ENCODE measurements around the gene ADORA3.
"Not testable (repeated sequence)": the region's sequence is repeated elsewhere in the genome, so short reads cannot be mapped to it uniquely, and the experiment has no call there.

The ADORA3 gene

DNA sequence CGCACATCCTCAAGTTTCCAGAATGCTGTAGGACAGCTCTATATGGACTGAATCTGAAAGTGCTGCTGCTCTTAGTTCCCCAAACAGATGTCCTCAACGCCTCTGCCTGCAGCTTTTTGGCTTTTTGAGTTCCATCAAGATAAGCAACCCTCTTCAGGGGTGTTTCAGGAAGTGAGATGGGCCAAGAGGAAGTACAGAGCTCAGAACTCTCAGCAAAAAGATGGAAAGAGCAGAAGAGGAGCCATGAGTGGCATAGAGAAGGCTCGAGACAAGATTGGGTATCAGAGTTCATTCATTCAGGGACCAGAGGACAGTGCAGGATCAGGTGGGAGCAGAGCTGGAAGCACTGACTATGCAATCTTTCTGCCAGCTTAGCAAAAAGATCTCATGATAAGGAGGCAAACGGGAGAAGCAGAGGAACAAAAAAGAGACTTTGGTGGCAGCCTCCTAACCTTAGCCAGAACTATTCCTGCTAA lies at the start of gene ADORA3, which contains the start of gene TMIGD3:
ADORA3 (minus strand) TSS at position 49 of the 476 bp plus-strand sequence. CDS start 279 bp downstream, outside the sequence.
TMIGD3 (minus strand) TSS at position 49 of the 476 bp plus-strand sequence. CDS start 279 bp downstream, outside the sequence.
- FAIRE-seq: no peak

DNA sequence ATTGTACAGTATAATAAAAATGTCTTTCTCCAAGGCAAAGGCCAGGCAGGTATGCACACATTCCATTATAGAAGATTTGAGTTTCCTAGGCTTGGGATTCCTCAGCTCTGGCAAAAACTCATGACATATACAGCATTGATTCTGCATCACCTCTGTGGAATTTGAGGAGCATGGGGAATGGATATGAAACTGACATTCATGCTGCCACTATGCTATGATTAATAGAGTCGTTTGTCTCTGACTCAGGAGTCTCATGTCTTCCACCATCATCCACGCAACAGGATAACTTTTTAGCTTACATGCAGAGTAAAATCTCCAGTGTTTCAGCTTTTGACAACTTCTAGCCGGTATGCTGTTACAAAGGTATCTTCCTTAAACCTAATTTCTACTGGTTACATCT lies 49.8 kb upstream of the ADORA3 start:
- FAIRE-seq: no peak

DNA sequence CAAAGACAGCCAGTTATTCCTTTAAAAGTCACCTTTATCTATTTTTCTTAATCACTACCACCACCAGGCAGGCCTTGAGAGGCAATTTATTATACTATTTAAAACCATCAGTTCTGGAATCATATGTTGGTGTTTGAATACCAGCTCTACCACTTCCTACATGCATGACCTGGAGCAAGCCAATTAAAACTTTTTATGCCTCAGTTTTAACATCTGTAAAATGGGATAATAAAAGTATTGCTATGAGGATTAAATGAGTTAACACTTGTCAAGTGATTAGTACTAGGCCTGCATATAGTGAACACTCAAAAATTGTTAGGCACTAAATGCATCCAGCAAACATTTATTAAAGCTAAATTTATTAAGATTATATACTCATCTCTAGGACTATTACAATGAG lies 49.2 kb upstream of the ADORA3 start:
- no peak for FAIRE-seq

DNA sequence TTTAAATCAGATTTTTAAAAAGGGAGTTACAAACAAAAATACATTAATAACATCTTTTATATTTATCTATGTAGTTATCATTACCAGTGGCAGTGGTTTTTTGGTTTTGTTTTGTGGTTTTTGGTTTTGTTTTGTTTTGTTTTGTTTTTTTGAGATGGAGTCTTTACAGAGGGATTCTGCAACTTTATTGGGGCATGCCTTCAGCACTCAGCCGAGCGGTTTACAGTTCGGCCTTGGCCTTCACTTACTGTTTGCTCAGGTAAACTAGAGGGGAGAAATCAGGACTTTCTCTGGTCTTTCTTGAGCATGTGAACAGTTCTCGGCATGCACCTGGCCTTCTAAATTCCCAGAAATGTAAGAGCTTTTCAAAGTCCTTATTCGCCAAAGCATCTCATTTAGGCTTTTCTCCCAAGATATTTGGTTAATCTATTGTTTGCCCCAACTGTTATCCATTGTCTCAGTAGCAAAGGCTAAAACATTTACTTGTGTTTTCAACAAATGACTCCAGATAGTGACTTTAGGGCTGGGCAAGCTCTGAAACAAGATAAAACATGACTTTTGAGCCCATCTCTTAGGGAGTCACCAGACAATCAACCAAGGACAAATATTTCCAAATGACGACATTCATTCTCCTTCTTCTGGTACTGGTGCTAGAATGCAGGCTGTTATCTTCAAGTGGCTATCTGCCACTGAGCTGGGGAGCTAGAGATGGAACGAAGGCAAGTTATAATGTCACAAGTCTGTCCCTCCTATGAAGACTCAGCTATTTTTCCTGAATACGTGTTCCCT lies 48.4 kb upstream of the ADORA3 start:
- no peak for FAIRE-seq

DNA sequence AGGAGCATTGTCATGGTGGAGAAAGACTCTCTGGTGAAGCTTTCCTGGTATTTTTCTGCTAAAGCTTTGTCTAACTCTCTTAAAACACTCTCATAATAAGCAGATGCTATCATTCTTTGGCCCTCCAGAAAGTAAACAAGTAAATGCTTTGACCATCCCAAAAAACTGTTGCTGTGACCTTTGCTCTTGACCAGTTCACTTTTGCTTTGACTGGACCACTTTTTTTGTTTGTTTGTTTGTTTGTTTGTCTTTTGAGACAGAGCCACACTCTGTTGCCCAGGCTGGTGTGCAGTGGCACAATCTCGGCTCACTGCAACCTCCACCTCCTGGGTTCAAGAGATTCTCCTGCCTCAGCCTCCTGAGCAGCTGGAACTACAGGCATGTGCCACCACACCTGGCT lies 44.4 kb upstream of the ADORA3 start:
- not testable (repeated sequence) for FAIRE-seq

DNA sequence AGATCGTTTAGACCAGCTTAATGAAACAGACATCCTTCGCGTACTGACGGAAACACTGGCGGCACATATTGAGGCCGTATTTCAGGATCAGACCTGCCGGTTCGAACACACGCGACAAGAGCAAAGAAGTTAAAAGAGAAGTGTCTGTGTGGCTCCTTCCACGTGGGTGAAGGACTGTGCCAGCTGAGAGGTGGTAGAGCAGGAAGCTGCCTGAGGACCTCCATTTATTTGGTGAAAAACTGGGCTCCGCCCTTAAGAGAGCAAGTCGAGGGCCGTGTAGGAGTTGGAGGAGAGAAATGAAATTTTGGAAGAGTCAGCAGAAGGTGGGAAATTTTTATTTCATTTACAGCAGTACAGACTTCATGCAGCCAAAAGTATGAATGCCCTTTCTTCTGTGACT lies 38.8 kb upstream of the ADORA3 start:
- no peak for FAIRE-seq

DNA sequence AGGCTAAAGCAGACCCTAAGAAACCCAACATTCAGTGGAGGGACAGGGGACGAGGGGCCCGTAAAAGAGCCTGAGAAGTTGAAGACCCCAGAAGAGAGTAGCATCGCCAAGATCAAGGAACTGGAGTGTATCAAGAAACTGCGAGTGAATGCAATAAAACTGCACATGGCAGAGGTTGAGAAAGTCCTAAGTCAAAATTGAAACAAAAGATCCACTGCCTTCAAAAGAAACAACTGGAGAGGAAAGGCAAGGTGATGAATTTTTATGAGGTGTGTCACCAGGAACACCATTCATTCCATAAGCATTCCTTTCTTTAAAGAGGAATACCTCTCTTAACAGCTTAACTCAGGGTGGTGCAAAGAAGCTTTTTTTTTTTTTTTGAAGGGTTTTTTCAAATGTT lies 38.3 kb upstream of the ADORA3 start:
- FAIRE-seq: no peak

DNA sequence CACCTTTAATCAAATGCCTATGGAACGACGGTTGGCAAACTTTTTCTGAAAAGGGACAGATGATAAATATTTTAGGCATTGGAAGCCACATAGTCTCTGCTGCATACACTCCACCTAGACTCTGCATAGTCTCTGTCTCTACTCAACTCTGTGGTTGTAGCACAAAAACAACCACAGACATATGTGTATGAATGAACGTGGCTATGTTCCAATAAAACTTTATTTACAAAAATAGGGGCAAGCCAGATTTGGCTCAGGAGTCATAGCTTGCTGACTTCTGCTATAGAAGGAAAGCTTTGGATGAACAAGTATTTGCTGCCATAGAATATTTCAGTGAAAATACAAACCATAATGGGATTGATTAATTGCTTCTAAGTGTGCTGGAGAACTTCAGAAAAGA lies 37.5 kb upstream of the ADORA3 start:
- no peak for FAIRE-seq

DNA sequence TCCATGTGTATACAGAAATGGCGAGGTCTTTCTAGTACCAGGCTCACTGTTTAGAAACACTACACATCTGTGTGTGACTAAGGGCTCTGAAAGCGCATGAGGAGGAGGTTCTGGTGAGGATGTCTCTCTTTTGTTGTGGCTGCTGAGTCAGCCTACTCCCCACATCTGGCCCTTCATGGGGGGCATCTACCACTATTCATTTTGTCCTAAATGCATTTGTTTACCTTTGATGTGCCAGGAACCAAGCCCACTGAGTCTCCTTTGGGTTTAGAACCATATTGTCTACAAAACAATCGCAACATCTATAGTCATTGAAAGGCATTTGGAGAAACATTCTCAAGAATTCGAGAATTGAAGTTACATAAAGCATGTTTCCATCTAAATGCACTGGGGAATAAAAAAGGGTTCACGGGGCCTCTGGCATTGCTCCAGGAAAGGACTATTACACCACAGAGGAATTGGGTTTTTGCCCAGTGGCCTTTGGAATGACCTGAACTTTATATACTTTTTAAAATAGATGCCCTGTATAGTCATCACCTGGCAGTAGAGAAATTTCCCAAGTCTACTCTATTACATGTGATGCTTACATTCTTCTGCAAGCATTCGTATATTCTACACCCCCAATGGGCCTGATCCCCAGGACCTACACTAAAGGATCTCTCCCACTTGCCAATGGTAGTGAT lies 35.1 kb upstream of the ADORA3 start:
- no peak for FAIRE-seq

DNA sequence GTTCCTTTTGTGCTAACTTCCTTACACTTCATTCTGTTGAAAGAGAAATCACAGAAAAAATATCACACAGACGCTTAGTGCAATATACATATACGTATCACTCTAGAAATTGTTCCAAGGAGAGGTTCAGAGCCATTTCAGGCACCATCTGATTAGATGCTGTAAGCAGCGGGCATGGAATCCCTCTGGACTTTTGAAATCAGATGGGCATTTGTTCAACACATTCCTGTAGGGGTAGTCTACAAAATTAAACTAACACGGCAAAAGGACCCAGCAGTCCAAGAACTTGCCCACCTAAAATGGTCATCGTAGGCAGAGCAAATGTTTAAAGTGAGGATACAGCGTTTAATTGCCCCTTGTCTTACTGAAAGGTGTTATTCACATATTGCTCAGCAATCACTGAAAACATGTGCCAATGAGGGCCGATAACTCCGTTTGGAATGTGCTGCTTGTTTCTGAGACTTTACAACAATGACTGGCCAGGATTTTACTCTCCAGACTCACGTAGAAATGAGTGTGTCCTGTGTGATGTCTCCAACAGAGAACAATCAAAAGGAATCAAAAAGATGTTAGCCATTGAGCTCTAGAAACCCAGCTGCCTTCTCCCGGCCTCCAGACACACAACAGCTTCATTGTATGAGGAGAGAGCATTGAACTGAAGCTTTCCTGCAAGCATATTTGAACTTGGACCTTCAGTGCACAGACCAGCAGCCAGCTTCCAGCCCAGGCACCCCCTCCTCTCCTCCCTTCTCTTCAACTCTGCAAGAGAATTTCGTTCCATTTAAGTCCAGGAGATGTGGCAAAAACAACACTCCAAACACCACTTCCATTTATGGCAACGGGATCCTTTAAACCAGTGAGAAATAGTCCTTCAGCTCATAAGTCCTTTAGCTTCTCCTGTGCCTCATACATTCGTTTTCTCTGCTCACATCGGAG lies 32.1 kb upstream of the ADORA3 start:
- no peak for FAIRE-seq

DNA sequence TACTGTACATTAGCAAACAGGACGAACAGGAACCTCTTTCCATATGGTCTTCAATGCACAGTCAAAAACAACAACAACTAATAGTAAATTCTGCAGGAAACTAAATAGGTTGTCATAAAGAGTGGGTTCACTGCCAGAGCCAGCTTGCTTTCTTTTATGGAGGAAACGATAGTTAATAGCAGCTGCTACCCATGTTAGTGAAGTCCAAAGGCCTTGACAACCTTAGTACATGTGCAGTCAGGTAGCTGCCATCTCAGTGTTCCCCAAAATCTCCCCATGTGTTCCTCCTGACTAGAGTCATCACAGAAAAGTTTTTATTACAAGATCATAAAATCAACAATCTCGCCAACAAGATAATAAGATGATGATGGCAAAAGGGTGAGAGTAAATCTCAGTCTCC lies 16.6 kb upstream of the ADORA3 start:
- FAIRE-seq: no peak

DNA sequence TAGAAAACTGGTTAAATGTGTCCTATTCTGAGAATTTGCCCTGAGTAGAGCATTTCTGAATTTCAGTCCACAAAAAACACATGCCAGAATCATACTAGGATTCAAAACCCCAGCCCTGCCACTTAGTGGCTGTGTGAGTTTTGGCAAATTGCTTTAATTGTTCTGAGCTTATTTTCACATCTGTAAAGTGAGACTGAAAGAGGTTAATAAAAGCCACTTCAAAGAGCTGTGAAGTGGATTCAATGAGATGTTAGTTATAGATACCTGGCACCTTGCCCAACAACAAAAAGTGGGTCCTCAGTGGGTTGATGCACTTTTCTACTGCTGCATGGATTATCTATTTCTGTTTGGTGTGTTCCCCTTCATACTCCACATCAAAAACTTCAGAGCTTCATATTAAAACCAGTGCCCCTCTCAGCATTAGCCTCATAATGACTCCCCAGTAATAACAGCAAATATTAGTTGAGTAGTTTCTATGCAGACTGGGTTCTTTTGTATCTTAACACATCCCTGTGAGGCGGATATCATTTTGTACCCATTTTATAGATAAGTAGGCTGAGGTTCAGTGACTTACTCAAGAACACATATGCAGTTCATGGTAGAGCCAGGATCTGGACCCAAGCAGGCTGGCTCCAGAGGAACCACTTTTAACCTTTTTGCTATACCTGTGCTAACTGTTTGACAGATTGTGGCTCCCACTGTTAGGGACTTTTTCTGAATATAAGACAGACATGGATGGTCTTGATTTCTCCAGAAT lies 14.2 kb upstream of the ADORA3 start:
- no peak for FAIRE-seq

DNA sequence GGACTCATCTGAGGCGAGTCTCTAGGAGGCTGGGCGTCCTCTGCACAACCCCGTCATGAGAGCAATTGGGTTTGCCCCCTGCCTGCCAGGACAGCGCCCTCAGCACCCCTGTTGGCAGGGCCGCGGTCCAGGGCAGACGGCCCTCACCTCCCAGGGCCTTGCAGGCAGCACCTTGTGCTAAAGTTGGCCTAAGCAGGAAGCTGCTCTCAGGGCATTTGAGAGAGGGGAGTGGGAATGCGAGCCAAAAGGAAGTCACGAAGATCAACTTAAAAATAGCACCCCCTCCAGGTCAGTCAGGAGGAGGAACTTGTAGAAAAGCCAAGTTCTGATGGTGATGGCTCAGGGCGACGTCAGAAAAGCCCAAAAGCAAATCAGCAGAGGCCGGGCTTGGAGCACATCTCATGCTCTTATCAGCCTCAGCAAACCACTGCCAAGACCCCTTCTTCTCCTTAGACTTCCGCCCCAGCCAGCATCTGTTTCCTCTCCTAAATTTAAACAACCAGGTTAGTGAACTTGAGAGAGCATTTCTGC lies 12.6 kb upstream of the ADORA3 start:
- no peak for FAIRE-seq

DNA sequence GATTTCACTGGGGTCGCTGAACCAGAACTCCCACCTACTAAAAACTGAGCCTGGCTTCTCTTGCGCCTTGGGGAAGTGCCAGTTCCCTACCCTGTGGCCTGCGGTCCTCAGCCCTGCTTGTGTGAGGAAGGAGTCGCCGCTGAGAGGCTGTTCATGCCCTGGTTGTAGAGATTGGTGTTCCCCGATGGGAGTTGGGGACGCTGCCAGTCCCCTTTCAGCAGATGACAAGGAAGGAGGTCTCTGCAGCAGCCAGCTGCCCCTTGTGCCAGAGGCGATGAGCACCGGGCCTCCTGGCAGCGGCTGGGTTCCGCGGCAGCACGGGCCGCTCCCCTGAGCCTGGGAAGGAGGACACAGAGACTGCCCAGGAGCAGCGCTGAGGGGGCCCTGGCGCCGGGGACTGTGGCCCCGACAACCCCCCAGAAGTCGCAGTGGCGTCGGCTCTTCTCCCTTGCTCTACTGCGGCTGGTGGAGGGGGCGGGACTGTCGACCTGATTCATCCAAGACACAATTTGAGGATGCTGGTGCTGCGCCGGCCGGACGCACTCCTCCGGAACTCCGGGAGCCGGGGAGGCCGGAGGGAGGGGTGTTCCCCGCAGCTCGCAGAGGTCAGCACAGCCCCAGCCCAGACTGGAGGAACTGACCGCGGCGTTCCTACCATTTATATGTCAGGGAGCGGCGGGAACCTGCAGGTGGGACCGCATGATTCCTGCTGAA lies 12.0 kb upstream of the ADORA3 start:
- FAIRE-seq: no peak

DNA sequence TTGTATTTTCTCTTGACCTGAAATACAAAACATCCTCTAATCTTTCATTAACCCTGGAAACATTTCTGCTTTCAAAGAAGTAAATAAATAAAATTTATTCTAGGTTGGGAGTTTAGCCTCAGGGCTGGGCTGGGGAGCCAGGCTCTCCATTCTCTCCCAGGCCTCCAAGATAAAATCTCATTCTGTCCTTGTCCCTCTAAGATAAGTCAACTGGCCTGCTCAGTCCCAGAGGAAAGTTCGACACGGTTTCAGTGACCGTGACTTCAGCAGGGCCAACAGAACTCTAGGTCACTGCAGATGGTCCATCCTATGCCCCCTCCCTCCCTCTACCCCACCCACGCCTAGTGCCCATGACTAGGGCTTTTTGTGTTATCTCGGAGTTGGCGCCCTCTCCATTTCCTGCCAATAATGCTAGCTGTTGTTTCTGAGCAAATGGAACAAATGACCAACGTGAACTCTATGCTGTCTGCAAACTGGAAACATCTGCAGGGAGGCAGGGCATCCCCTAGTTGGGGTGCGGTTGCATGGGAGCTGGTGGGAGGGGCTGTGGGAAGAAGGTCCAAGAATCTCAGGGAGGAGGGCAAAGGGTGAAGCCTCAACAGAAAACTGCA lies 10.1 kb upstream of the ADORA3 start:
- no peak for FAIRE-seq

DNA sequence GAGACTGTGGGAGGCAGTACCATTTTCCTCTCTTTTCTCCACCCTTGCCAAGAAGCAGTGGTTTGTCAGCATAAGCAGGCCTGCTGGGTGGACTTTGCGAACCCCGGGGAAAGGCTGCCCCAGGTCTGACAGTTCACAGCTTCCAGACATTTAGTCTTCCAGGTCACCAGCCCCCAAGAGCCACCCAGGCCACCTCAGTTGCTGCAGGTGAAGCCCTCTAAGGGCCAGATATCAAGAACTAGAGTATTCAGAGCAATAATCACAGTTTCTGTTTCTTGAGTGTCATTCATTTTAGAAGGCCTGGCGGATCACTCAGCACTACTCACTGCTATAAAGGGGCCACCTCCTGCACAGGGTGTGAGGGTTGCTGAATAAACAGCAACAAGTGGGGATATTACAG lies 9.5 kb upstream of the ADORA3 start:
- FAIRE-seq: no peak

DNA sequence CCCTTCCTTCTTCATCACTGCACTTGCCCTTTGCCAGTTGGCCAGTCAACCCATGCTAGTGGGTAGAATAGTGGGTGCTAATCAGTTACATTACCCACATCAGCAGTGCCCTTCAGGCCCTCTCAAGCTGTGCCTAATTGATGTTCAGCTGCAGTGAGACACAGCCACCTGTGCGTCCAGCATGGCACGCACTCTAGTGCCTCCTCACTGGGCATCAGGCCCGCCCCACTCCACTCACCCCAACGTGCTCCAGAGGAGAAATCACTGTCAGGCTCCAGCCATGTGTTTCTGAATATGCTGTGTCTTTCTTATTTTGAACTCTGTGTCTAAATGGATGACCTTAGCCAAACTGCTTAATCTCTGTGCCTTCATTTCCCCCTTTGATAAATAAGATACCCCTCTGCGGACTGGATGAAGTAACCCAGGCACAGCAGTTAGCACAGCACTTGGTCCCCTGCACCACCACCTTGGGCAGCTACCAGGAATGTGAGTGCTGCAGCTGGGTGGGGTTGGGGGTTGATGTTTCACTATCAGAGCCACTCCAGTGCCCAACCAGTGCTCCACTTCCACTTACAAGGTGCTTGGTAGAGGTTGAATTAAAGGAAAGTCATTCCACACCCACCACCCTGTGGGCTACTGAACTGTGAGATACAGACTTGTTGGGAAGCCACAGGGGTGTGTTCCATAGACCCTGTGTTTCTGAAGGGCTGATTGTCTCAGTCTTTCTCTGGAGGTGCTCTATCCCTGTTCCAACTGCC lies 8.9 kb upstream of the ADORA3 start:
- no peak for FAIRE-seq

DNA sequence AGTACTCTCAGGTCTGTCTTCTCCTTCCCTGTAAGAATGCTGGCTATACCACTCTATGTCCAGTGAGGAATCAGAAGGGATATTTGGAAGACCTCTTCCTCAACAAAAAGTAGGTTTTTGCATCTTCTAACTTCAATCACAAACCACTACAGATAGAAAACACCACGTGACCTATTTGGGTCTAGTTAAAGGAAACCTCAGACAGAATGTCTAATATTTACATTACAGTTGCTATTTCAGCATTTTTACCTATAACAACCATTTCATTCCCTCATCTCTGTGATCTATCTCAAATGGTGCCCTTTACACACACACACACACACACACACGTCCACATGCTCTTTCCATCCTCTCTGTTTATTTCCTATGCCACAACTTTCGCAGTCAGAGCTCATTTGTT lies 7.9 kb upstream of the ADORA3 start:
- no peak for FAIRE-seq

DNA sequence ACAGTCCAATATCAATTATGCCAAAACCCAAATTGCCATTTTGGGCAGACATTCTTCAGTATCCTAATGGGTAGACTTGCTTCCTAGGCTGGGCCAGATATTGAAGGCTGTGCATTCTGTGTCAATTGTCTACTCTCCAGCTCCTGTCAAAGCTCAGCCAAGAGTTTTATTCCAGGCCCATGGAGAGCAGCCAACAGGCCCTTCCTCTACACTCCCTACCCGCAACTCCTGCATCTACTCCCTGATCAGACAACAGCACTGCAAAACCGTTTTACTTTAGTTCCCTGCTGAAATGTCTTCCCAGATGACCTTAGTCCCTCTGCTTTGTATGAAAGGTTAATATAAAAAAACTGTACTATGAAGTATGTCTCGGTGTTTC lies 6.6 kb upstream of the ADORA3 start:
- no peak for FAIRE-seq
